Endothelial cell (in vitro differentiated cells): ENCODE data around the gene DNAJC6. TPM values are rescaled to one million over a fixed set of nuclear protein-coding genes. Genes with fewer than 3 reads are reported as not detected.
"Not testable (repeated sequence)": the region's sequence is repeated elsewhere in the genome, so short reads cannot be mapped to it uniquely, and the experiment has no call there.

Experiments used
- DNase-seq: peaks from one replicate; pipeline ENCODE4 v3.0.0; 2021; ENCODE audit warnings: low spot score
- H3K27ac Mint-ChIP-seq: one replicate; pipeline ENCODE4 v1.8.0; 2021; ENCODE audit warnings: mixed read lengths, inconsistent platforms; ENCODE audit not compliant: unreplicated experiment
- H3K27me3 Mint-ChIP-seq: one replicate; pipeline ENCODE4 v1.8.0; 2021; ENCODE audit warnings: mild to moderate bottlenecking, moderate library complexity, mixed read lengths, inconsistent platforms; ENCODE audit not compliant: unreplicated experiment
- H3K36me3 Mint-ChIP-seq: one replicate; pipeline ENCODE4 v1.8.0; 2021; ENCODE audit warnings: mild to moderate bottlenecking, low read depth, mixed read lengths, inconsistent platforms; ENCODE audit not compliant: unreplicated experiment
- H3K4me1 Mint-ChIP-seq: one replicate; pipeline ENCODE4 v1.8.0; 2021; ENCODE audit warnings: mild to moderate bottlenecking, mixed read lengths, inconsistent platforms; ENCODE audit not compliant: unreplicated experiment
- H3K4me3 Mint-ChIP-seq: one replicate; pipeline ENCODE4 v1.8.0; 2021; ENCODE audit warnings: mild to moderate bottlenecking, mixed read lengths, inconsistent platforms; ENCODE audit not compliant: unreplicated experiment
- H3K9me3 Mint-ChIP-seq: one replicate; pipeline ENCODE4 v1.8.0; 2021; ENCODE audit warnings: mixed read lengths, inconsistent platforms; ENCODE audit not compliant: unreplicated experiment
- total RNA-seq: library from RNA; stranded (reverse); fragmentation: NEBNext Ultra II Directional; extraction: Animal tissue kit (Norgen Biotek cat#: 25700); gene quantifications from one replicate; pipeline ENCODE4 v1.2.1, GENCODE V29; 2021; ENCODE audit not compliant: unreplicated experiment
- TF ChIP-seq, protein P1 (sequence below): fragments of 200-600 bp; sonication (generic); IDR thresholded peaks from one replicate; pipeline ENCODE4 v1.5.0; 2021; ENCODE audit warnings: antibody characterized with exemption; ENCODE audit not compliant: unreplicated experiment

Gene DNAJC6
- total RNA-seq, 1 donor from 2014 or later, result 3.5 TPM

DNA sequence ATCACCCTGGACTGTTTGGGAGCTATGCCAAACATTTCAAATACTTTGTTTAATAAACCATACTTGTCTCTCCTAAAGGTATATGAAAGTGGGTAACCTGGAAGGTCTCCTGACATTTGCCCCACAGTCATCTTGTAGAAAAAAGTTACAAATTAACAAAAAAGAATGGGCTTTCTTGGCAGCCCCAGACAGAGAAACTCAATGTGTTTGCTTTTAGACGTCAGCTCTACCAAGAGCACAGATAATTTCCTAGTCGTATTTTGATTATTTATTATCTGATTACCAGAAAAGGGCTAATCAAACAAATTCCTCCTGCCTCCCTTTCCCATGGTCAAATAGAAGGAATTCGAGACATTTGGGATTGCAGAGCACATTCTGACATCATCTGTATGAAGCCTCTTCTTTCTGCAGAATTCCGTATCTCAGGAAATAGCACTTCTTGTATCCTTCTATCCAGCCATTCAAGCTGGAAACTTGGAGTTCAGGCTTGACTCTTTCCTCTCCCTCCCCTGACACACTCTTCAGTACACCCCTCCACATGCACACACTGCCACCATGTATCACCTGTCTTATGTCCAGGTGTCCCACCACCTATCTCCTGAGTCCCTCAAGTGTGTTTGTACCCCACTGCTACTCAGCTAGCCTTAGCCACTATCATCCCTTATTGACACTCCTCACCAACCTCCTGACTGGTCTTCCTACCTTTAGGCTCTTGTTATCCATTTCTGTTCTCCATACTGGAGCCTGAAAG, 68.3 kb downstream of the DNAJC6 start:
- no peak overlapping the region for H3K27ac Mint-ChIP-seq
- no peaks in the 10 kb centered on the region for H3K9me3 Mint-ChIP-seq
- no peaks in the 10 kb centered on the region for H3K27me3 Mint-ChIP-seq
- TF ChIP-seq, protein P1, sequence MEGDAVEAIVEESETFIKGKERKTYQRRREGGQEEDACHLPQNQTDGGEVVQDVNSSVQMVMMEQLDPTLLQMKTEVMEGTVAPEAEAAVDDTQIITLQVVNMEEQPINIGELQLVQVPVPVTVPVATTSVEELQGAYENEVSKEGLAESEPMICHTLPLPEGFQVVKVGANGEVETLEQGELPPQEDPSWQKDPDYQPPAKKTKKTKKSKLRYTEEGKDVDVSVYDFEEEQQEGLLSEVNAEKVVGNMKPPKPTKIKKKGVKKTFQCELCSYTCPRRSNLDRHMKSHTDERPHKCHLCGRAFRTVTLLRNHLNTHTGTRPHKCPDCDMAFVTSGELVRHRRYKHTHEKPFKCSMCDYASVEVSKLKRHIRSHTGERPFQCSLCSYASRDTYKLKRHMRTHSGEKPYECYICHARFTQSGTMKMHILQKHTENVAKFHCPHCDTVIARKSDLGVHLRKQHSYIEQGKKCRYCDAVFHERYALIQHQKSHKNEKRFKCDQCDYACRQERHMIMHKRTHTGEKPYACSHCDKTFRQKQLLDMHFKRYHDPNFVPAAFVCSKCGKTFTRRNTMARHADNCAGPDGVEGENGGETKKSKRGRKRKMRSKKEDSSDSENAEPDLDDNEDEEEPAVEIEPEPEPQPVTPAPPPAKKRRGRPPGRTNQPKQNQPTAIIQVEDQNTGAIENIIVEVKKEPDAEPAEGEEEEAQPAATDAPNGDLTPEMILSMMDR, result no peak
- peaks cover 2% of the 10 kb centered on the region for H3K36me3 Mint-ChIP-seq
- no peak overlapping the region for H3K4me3 Mint-ChIP-seq
- DNase-seq, result no peak
- peaks cover 4% of the 10 kb centered on the region for H3K4me1 Mint-ChIP-seq

- Mint-ChIP-seq H3K4me3 (no peak overlapping the region), H3K4me1 (peaks cover 4% of the 10 kb centered on the region), H3K9me3 (no peaks in the 10 kb centered on the region), H3K27ac (no peak overlapping the region), H3K36me3 (peaks cover 4% of the 10 kb centered on the region), H3K27me3 (no peaks in the 10 kb centered on the region)
- TF ChIP-seq, protein P1, result no peak
- DNase-seq, result no peak
These were observed 69.1 kb downstream of the DNAJC6 start for GRCh38 chr1:65378247-65378946.

GRCh38 chr1:65384426-65384825, 75.1 kb downstream of the DNAJC6 start:
- H3K9me3 Mint-ChIP-seq, result not testable (repeated sequence)

DNA sequence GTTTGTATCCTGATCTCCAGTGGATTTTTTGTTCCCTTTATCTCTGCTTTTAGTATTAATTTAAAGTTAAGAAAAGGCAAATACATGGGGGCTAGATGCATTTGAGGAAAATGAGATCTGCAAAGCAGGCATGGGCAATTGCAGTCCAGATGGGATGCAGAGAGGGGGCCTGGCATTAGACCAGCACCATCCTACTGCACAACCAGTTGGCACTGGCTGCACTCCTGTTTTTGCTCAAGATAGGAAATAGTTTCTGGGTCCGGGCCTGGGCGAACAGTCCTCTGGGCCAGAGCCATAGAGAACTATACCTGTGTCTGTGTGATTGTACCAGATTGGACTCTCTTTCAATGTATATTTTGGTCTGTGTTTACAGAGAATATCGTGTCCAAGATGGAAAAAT, 77.1 kb downstream of the DNAJC6 start:
- H3K4me1 Mint-ChIP-seq, result no peaks in the 10 kb centered on the region
- peaks cover 4% of the 10 kb centered on the region for H3K36me3 Mint-ChIP-seq
- no peaks in the 10 kb centered on the region for H3K27me3 Mint-ChIP-seq
- H3K27ac Mint-ChIP-seq, result no peak overlapping the region
- no peak for DNase-seq
- H3K9me3 Mint-ChIP-seq, result no peaks in the 10 kb centered on the region
- TF ChIP-seq, protein P1, result no peak
- no peak overlapping the region for H3K4me3 Mint-ChIP-seq

More at GRCh38 chr1:65384426-65384825, 75.1 kb downstream of the DNAJC6 start:
- H3K27me3 Mint-ChIP-seq, DNase-seq, H3K36me3 Mint-ChIP-seq, H3K4me3 Mint-ChIP-seq, H3K4me1 Mint-ChIP-seq, H3K27ac Mint-ChIP-seq: not testable (repeated sequence)

GRCh38 chr1:65387821-65388220, 78.5 kb downstream of the DNAJC6 start:
- Mint-ChIP-seq H3K4me1 (no peaks in the 10 kb centered on the region), H3K4me3 (no peak overlapping the region), H3K9me3 (no peaks in the 10 kb centered on the region), H3K27ac (no peak overlapping the region), H3K36me3 (peaks cover under 1% of the 10 kb centered on the region), H3K27me3 (no peaks in the 10 kb centered on the region)
- DNase-seq, result no peak
- TF ChIP-seq, protein P1, result no peak
